ACHN (cell line): Measurements from ENCODE around the gene ZMPSTE24.

ENCODE experiments used
- DNase-seq: peaks from one replicate; pipeline ENCODE4 v3.0.0-alpha.2; 2015
- in situ Hi-C: cut with HindIII; loops from 2 replicates; pipeline ENCODE4 v1.10.0; 2017; ENCODE audit warnings: low sequenced_read_pairs, low pct_ligation_motif_present, low pct_unique_long_range_greater_than_20kb

The ZMPSTE24 gene

GRCh38 chr1:40256401-40257084 lies 1.5 kb upstream of the ZMPSTE24 start:
- no peak for DNase-seq
- in situ Hi-C loops: no loop called here

- in situ Hi-C loops: no loop called here
- DNase-seq: no peak
Measured at GRCh38 chr1:40257313-40257687, 736 bp upstream of the ZMPSTE24 start.

- in situ Hi-C loops: no loop called here
- DNase-seq: peak; percentile 28
Measured at GRCh38 chr1:40258445-40258769, 371 bp downstream of the ZMPSTE24 start.

- no peak for DNase-seq
- in situ Hi-C loops: no loop called here
Measured at GRCh38 chr1:40264354-40264781, 6.3 kb downstream of the ZMPSTE24 start.

GRCh38 chr1:40265298-40265697 lies 7.3 kb downstream of the ZMPSTE24 start:
- no peak for DNase-seq
- in situ Hi-C loops: no loop called here

- DNase-seq: no peak
- in situ Hi-C loops: no loop called here
Measured at GRCh38 chr1:40265919-40266318, 7.9 kb downstream of the ZMPSTE24 start.

- no peak for DNase-seq
- in situ Hi-C loops: no loop called here
Measured at GRCh38 chr1:40266786-40267535, 8.9 kb downstream of the ZMPSTE24 start.

GRCh38 chr1:40267767-40268187 lies 9.7 kb downstream of the ZMPSTE24 start:
- DNase-seq: peak; percentile 12
- in situ Hi-C loops: no loop called here

- in situ Hi-C loops: no loop called here
- no peak for DNase-seq
Measured at GRCh38 chr1:40268211-40268610, 10.2 kb downstream of the ZMPSTE24 start.

GRCh38 chr1:40270152-40270834 lies 12.3 kb downstream of the ZMPSTE24 start:
- in situ Hi-C loops: no loop called here
- no peak for DNase-seq

GRCh38 chr1:40272653-40273213 lies 14.7 kb downstream of the ZMPSTE24 start:
- DNase-seq: no peak
- in situ Hi-C loops: no loop called here

- peak; percentile 49 for DNase-seq
- in situ Hi-C loops: no loop called here
Measured at GRCh38 chr1:40273547-40274166, 15.6 kb downstream of the ZMPSTE24 start.

- in situ Hi-C loops: no loop called here
- no peak for DNase-seq
Measured at GRCh38 chr1:40274331-40274730, 16.3 kb downstream of the ZMPSTE24 start.

GRCh38 chr1:40276122-40276521 lies 18.1 kb downstream of the ZMPSTE24 start:
- DNase-seq: no peak
- in situ Hi-C loops: no loop called here

- in situ Hi-C loops: no loop called here
- no peak for DNase-seq
Measured at GRCh38 chr1:40281853-40282252, 23.8 kb downstream of the ZMPSTE24 start.

- no peak for DNase-seq
- in situ Hi-C loops: no loop called here
Measured at GRCh38 chr1:40291293-40291692, 33.3 kb downstream of the ZMPSTE24 start.

GRCh38 chr1:40299366-40300248 lies 41.6 kb downstream of the ZMPSTE24 start:
- in situ Hi-C loops: no loop called here
- no peak for DNase-seq

- DNase-seq: no peak
- in situ Hi-C loops: no loop called here
Measured at GRCh38 chr1:40300249-40300567, 42.2 kb downstream of the ZMPSTE24 start.
